ENCODE measurements around the gene CACNG1. TPM values are rescaled to one million over a fixed set of nuclear protein-coding genes. Genes with fewer than 3 reads are reported as not detected.

The CACNG1 gene
- polyA plus RNA-seq, 1 donor from 2014 or later, result 0.77 TPM

DNA sequence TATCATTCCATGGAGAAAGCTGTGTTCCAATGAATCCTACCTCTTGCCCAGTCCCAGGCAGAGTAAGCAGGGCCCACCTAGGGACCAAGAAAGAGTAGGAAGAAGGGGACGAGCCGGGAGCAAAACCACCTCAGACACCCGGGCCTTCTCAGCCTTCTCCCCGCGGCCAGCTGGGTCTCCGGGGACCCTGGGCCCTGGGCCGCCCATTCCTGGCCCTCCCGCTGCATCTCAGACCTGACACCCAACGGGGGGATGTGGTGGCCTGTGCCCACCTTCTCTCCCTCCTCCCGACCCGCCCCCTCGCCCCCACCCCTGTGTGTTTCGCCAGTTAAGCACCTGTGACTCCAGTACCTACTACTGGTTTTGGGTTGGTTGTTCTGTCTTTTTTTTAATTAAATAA, 11.4 kb upstream of the CACNG1 start:
- no peaks in the 10 kb centered on the region for H3K36me3 ChIP-seq (ENCODE audit: insufficient read depth, low read length)
- H3K27me3 ChIP-seq (ENCODE audit: insufficient read depth, low read depth, low read length), result no peaks in the 10 kb centered on the region
- no peak overlapping the region for H3K9ac ChIP-seq (ENCODE audit: low read length)
- H2AFZ ChIP-seq (ENCODE audit: low read depth, low read length), result no peak overlapping the region
- no peaks in the 10 kb centered on the region for H4K20me1 ChIP-seq (ENCODE audit: insufficient read depth)
- no peaks in the 10 kb centered on the region for H3K9me2 ChIP-seq (ENCODE audit: insufficient read depth, low read length)
- TF ChIP-seq EZH2 (IDR thresholded peaks at IDR 0.05; ENCODE audit: borderline replicate concordance, insufficient read depth, low read length, poor library complexity, severe bottlenecking) (no peak), MXI1 (conservative IDR thresholded peaks at IDR 0.05; ENCODE audit: poor library complexity, severe bottlenecking) (no peak), EP300 (conservative IDR thresholded peaks at IDR 0.05; ENCODE audit: poor library complexity, severe bottlenecking) (no peak), TAF1 (IDR thresholded peaks at IDR 0.05; ENCODE audit: low read depth) (no peak)
- no peak overlapping the region for H3K4me2 ChIP-seq (ENCODE audit: low read length)
- no peaks in the 10 kb centered on the region for H3F3A ChIP-seq (ENCODE audit: insufficient read depth, low read length, poor library complexity, severe bottlenecking)
- H3K27ac ChIP-seq (ENCODE audit: low read length), result no peak overlapping the region
- H3K9me3 ChIP-seq (ENCODE audit: low read length), result no peaks in the 10 kb centered on the region
- H3K79me2 ChIP-seq (replicated peaks; ENCODE audit: insufficient read depth, low read length), result no peaks in the 10 kb centered on the region
- no peak overlapping the region for H3K4me3 ChIP-seq (ENCODE audit: low read length)

DNA sequence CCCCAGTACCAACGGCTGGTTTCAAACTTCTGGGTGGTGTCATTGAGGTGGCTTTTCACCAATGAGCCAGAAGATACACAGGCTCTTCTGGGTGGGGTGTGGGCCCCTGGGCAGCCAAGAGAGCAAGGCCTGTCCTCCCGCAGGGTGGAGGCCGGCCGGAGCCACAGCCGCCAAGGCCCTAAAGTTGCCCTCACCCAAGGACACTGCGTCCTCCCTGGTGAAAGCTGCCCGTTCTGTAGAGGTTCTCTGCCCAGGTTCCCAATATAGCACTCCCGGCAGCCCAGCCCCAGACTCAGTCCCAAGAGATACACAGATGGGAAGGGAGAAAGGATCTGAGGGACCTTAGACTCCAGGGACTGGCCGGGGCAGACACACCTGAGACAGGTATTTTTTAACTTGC, 10.7 kb upstream of the CACNG1 start:
- no peak overlapping the region for H3K9ac ChIP-seq (ENCODE audit: low read length)
- no peaks in the 10 kb centered on the region for H4K20me1 ChIP-seq (ENCODE audit: insufficient read depth)

More for the DNA sequence above, 10.7 kb upstream of the CACNG1 start:
- H3K36me3 ChIP-seq (ENCODE audit: insufficient read depth, low read length), result no peaks in the 10 kb centered on the region
- H3K27me3 ChIP-seq (ENCODE audit: insufficient read depth, low read depth, low read length), result no peaks in the 10 kb centered on the region
- no peaks in the 10 kb centered on the region for H3K79me2 ChIP-seq (replicated peaks; ENCODE audit: insufficient read depth, low read length)
- H3K4me2 ChIP-seq (ENCODE audit: low read length), result no peak overlapping the region
- H3K9me2 ChIP-seq (ENCODE audit: insufficient read depth, low read length), result no peaks in the 10 kb centered on the region
- no peak overlapping the region for H3K27ac ChIP-seq (ENCODE audit: low read length)
- H2AFZ ChIP-seq (ENCODE audit: low read depth, low read length), result no peak overlapping the region
- no peak for TF ChIP-seq TAF1 (IDR thresholded peaks at IDR 0.05; ENCODE audit: low read depth)
- TF ChIP-seq, protein P1, sequence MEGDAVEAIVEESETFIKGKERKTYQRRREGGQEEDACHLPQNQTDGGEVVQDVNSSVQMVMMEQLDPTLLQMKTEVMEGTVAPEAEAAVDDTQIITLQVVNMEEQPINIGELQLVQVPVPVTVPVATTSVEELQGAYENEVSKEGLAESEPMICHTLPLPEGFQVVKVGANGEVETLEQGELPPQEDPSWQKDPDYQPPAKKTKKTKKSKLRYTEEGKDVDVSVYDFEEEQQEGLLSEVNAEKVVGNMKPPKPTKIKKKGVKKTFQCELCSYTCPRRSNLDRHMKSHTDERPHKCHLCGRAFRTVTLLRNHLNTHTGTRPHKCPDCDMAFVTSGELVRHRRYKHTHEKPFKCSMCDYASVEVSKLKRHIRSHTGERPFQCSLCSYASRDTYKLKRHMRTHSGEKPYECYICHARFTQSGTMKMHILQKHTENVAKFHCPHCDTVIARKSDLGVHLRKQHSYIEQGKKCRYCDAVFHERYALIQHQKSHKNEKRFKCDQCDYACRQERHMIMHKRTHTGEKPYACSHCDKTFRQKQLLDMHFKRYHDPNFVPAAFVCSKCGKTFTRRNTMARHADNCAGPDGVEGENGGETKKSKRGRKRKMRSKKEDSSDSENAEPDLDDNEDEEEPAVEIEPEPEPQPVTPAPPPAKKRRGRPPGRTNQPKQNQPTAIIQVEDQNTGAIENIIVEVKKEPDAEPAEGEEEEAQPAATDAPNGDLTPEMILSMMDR (IDR thresholded peaks at IDR 0.05; ENCODE audit: poor library complexity, severe bottlenecking), result no peak
- no peak for TF ChIP-seq SMC3 (conservative IDR thresholded peaks at IDR 0.05; ENCODE audit: poor library complexity)
- TF ChIP-seq, protein P2, sequence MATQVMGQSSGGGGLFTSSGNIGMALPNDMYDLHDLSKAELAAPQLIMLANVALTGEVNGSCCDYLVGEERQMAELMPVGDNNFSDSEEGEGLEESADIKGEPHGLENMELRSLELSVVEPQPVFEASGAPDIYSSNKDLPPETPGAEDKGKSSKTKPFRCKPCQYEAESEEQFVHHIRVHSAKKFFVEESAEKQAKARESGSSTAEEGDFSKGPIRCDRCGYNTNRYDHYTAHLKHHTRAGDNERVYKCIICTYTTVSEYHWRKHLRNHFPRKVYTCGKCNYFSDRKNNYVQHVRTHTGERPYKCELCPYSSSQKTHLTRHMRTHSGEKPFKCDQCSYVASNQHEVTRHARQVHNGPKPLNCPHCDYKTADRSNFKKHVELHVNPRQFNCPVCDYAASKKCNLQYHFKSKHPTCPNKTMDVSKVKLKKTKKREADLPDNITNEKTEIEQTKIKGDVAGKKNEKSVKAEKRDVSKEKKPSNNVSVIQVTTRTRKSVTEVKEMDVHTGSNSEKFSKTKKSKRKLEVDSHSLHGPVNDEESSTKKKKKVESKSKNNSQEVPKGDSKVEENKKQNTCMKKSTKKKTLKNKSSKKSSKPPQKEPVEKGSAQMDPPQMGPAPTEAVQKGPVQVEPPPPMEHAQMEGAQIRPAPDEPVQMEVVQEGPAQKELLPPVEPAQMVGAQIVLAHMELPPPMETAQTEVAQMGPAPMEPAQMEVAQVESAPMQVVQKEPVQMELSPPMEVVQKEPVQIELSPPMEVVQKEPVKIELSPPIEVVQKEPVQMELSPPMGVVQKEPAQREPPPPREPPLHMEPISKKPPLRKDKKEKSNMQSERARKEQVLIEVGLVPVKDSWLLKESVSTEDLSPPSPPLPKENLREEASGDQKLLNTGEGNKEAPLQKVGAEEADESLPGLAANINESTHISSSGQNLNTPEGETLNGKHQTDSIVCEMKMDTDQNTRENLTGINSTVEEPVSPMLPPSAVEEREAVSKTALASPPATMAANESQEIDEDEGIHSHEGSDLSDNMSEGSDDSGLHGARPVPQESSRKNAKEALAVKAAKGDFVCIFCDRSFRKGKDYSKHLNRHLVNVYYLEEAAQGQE (IDR thresholded peaks at IDR 0.05; ENCODE audit: borderline replicate concordance), result no peak
- no peak for TF ChIP-seq MXI1 (conservative IDR thresholded peaks at IDR 0.05; ENCODE audit: poor library complexity, severe bottlenecking)
- TF ChIP-seq POLR2AphosphoS5 (IDR thresholded peaks at IDR 0.05), result no peak
- TF ChIP-seq RAD21 (conservative IDR thresholded peaks at IDR 0.05), result no peak
- TF ChIP-seq EZH2 (IDR thresholded peaks at IDR 0.05; ENCODE audit: borderline replicate concordance, insufficient read depth, low read length, poor library complexity, severe bottlenecking), result no peak
- no peak for TF ChIP-seq EP300 (conservative IDR thresholded peaks at IDR 0.05; ENCODE audit: poor library complexity, severe bottlenecking)
- no peak overlapping the region for H3K4me3 ChIP-seq (ENCODE audit: low read length)
- no peaks in the 10 kb centered on the region for H3F3A ChIP-seq (ENCODE audit: insufficient read depth, low read length, poor library complexity, severe bottlenecking)
- no peaks in the 10 kb centered on the region for H3K9me3 ChIP-seq (ENCODE audit: low read length)

Data from neural cell (in vitro differentiated cells).